H1 (cell line): Measurements from ENCODE around the gene CENPX. TPM values are rescaled to one million over a fixed set of nuclear protein-coding genes. Genes with fewer than 3 reads are reported as not detected.

Experiments
- BRCA1 ChIP-seq: IDR thresholded peaks from 2 replicates; pipeline ENCODE4 v1.6.1; 2012; ENCODE audit warnings: low read depth, low read length, improper control_type of control experiment
- CEBPB ChIP-seq: IDR thresholded peaks from 2 replicates; pipeline ENCODE4 v1.6.1; 2012; ENCODE audit warnings: low read depth, low read length
- CHD2 ChIP-seq: IDR thresholded peaks from 2 replicates; pipeline ENCODE4 v1.6.1; 2012; ENCODE audit warnings: low read length, improper control_type of control experiment
- CHD7 ChIP-seq: fragments of 300-600 bp; sonication (generic); IDR thresholded peaks from 2 replicates; pipeline ENCODE4 v1.7.1; 2012; ENCODE audit warnings: low read length, moderate library complexity, mild to moderate bottlenecking, inconsistent platforms; ENCODE audit not compliant: insufficient replicate concordance
- GABPA ChIP-seq: IDR thresholded peaks from 2 replicates; pipeline ENCODE4 v1.6.1; 2011; ENCODE audit warnings: mild to moderate bottlenecking, low read length, moderate library complexity, borderline replicate concordance; ENCODE audit not compliant: insufficient read depth
- KDM5A ChIP-seq: fragments of 200-600 bp; IDR thresholded peaks from 2 replicates; pipeline ENCODE4 v1.7.1; 2012; ENCODE audit warnings: mild to moderate bottlenecking, low read length, inconsistent platforms, mixed read lengths
- POU5F1 ChIP-seq: IDR thresholded peaks from 2 replicates; pipeline ENCODE4 v1.6.1; 2011; ENCODE audit warnings: low read depth, mild to moderate bottlenecking, low read length, moderate library complexity
- RBBP5 ChIP-seq: IDR thresholded peaks from 2 replicates; pipeline ENCODE4 v1.7.1; 2012; ENCODE audit warnings: low read depth, mild to moderate bottlenecking, inconsistent platforms, low read length, moderate library complexity, borderline replicate concordance
- TAF7 ChIP-seq: optimal IDR thresholded peaks from 2 replicates; pipeline ENCODE3; 2011; ENCODE audit warnings: low read depth, mild to moderate bottlenecking, inconsistent platforms, low read length, moderate library complexity, borderline replicate concordance
- polyA plus RNA-seq, 7 experiments: library from polyadenylated mRNA; depleted of rRNA in 3 of 7; stranded (reverse) in 5 of 7; unstranded in 2 of 7; fragments of >200 nt in 5 of 7; fragments of 200-250 nt in 2 of 7; gene quantifications; 1 replicate in 5 of 7; 2 replicates in 1 of 7; 4 replicates in 1 of 7; pipeline versions ENCODE4 v1.2.1 to v1.2.3, GENCODE V29; 2011 to 2013; ENCODE audit warnings: missing spikeins in 2 of 7, mixed read lengths in 2 of 7
- total RNA-seq: library from RNA; stranded (reverse); fragmentation: NEBNext Ultra II Directional; extraction: Animal tissue kit (Norgen Biotek cat#: 25700); gene quantifications from 2 replicates; pipeline ENCODE4 v1.2.1, GENCODE V29; 2021

The CENPX gene
- total and polyA plus RNA-seq, 2 of the 8 experiments (the other 6 are each of a cell fraction or from before 2014, with no cell fraction given): 116 to 122 TPM

DNA sequence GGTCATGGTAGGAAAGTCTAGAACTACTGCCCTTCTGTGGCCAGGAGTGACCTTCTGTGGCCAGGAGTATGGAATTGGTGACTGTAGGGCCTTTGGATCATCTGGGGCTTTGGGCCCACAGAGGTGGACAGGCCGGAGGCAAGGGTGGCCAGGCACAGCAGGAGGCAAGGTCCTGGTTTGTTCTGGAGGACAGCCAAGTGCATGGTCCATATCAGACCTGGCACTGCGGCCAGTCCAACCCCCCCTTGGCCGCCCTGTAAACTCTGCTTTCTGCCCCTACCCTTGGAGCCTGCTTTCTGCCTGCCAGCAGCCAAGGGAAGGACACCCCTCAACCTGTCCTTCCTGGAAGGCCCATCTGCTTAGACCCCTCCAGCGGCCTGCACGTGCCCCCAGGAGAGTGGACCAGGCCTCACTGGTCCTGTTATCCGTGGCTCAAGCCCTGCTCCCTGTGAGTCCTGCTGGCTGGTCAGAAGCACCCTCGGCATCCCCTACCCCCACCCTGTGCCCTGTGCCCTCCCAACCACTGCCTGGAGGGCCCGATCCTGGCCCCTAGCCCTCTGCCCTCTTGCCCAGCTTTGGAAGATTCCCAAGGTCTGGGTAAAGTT, 17.1 kb upstream of the CENPX start (continued):
- TF ChIP-seq CHD7: no peak
- TF ChIP-seq GABPA: no peak
- TF ChIP-seq KDM5A: no peak
- TF ChIP-seq RBBP5: no peak
- TF ChIP-seq CHD2: no peak
- TF ChIP-seq TAF7: no peak
- no peak for TF ChIP-seq BRCA1
- no peak for TF ChIP-seq CEBPB
- TF ChIP-seq POU5F1: no peak
- TF ChIP-seq, all 59 proteins: peak for 0
